ENCODE data around the gene MBNL1.

DNA sequence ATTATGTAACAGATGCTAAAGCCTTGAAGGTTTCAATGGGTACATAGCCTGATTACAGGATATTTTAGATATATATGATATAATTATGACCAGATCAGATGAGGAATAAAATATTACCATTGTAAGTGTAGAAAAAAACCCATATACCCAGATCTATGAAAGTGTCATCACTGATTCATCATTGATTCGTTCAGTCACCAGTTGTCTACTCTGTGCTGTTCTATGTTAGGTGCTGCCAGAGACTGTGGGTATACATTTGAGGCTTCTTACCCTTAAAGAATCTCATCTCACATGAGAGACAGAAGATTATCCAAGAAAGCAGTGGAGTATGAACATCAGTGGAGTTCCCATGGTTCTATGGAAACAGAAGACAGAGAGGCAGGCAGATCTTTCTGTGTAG, 92.2 kb downstream of the MBNL1 start:
- TF ChIP-seq ZNF565 (CRISPR knock-in tag; conservative IDR thresholded peaks at IDR 0.05; ENCODE audit: low read depth) = no peak
- no peak for TF ChIP-seq ARNTL (CRISPR knock-in tag; IDR thresholded peaks at IDR 0.05; ENCODE audit: borderline replicate concordance, low read depth)
- TF ChIP-seq, protein P1, sequence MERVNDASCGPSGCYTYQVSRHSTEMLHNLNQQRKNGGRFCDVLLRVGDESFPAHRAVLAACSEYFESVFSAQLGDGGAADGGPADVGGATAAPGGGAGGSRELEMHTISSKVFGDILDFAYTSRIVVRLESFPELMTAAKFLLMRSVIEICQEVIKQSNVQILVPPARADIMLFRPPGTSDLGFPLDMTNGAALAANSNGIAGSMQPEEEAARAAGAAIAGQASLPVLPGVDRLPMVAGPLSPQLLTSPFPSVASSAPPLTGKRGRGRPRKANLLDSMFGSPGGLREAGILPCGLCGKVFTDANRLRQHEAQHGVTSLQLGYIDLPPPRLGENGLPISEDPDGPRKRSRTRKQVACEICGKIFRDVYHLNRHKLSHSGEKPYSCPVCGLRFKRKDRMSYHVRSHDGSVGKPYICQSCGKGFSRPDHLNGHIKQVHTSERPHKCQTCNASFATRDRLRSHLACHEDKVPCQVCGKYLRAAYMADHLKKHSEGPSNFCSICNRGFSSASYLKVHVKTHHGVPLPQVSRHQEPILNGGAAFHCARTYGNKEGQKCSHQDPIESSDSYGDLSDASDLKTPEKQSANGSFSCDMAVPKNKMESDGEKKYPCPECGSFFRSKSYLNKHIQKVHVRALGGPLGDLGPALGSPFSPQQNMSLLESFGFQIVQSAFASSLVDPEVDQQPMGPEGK (CRISPR knock-in tag; IDR thresholded peaks at IDR 0.05; ENCODE audit: borderline replicate concordance) = no peak
- TF ChIP-seq TSHZ2 (CRISPR knock-in tag; IDR thresholded peaks at IDR 0.05) = no peak
- TF ChIP-seq ISL1 (CRISPR knock-in tag; IDR thresholded peaks at IDR 0.05) = no peak
- no peak for TF ChIP-seq ZC3H10 (CRISPR knock-in tag; IDR thresholded peaks at IDR 0.05)
- TF ChIP-seq GLIS3 (CRISPR knock-in tag; IDR thresholded peaks at IDR 0.05) = no peak
- no peak for TF ChIP-seq CSDC2 (CRISPR knock-in tag; IDR thresholded peaks at IDR 0.05)
- no peak for TF ChIP-seq RARB (CRISPR knock-in tag; IDR thresholded peaks at IDR 0.05)
